D721Med (cell line): ENCODE data around the gene CWC27.

Experiments
- DNase-seq: peaks from one replicate; pipeline ENCODE4 v3.0.0; 2011; ENCODE audit warnings: low spot score; ENCODE audit not compliant: insufficient read length
- FAIRE-seq: peaks from 2 replicates; lab custom pipeline; 2011; peaks lifted over from hg19 to GRCh38; lab: Jason Lieb, UNC
- CTCF ChIP-seq: IDR thresholded peaks from 2 replicates; pipeline ENCODE4 v1.5.1; 2012; ENCODE audit warnings: mild to moderate bottlenecking, control low read depth; ENCODE audit not compliant: insufficient read depth; ENCODE audit errors: missing control alignments

The CWC27 gene

GRCh38 chr5:65050826-65051498 is 282.2 kb downstream of the CWC27 start:
- no peak for FAIRE-seq
- no peak for TF ChIP-seq CTCF
- no peak for DNase-seq

GRCh38 chr5:65055938-65056337 is 287.2 kb downstream of the CWC27 start:
- TF ChIP-seq CTCF = no peak
- DNase-seq = no peak
- no peak for FAIRE-seq

GRCh38 chr5:65059681-65060598 is 291.2 kb downstream of the CWC27 start:
- TF ChIP-seq CTCF = no peak
- FAIRE-seq (no peak), DNase-seq (no peak)

GRCh38 chr5:65061250-65061973 is 292.7 kb downstream of the CWC27 start:
- DNase-seq (no peak), FAIRE-seq (no peak)
- no peak for TF ChIP-seq CTCF

- FAIRE-seq = no peak
- TF ChIP-seq CTCF = no peak
- no peak for DNase-seq
These were observed 293.2 kb downstream of the CWC27 start for GRCh38 chr5:65061974-65062353.

- FAIRE-seq (no peak), DNase-seq (no peak)
- TF ChIP-seq CTCF = no peak
These were observed 293.8 kb downstream of the CWC27 start for GRCh38 chr5:65062469-65063083.
